Calu3 (cell line): ENCODE results near the gene PDLIM4. TPM values are rescaled to one million over a fixed set of nuclear protein-coding genes. Genes with fewer than 3 reads are reported as not detected.

Experiments used
- BruUV-seq: library from RNA; stranded (reverse); fragments of 400-500 nt; replicated peaks from 2 replicates; lab custom pipeline; 2021; lab: Mats Ljungman, UMichigan
- CTCF ChIA-PET: fragments of 300-600 bp; sonication (Branson Sonifier 250); formaldehyde crosslinking; loops from one replicate; lab custom pipeline; 2022; ENCODE audit warnings: antibody characterized with exemption; lab: Charles Lee
- DNase-seq: peaks from one replicate; pipeline ENCODE4 v3.0.0; 2022
- H3K27ac Mint-ChIP-seq: one replicate; pipeline ENCODE4 v1.8.0; 2022; ENCODE audit warnings: mixed read lengths; ENCODE audit not compliant: unreplicated experiment
- H3K27me3 Mint-ChIP-seq: one replicate; pipeline ENCODE4 v1.8.0; 2022; ENCODE audit warnings: mixed read lengths; ENCODE audit not compliant: unreplicated experiment
- H3K36me3 Mint-ChIP-seq: one replicate; pipeline ENCODE4 v1.8.0; 2022; ENCODE audit warnings: mild to moderate bottlenecking, moderate library complexity, mixed read lengths; ENCODE audit not compliant: insufficient read depth, unreplicated experiment
- H3K4me1 Mint-ChIP-seq: one replicate; pipeline ENCODE4 v1.8.0; 2022; ENCODE audit warnings: mild to moderate bottlenecking, low read depth, mixed read lengths; ENCODE audit not compliant: unreplicated experiment
- H3K4me3 Mint-ChIP-seq: one replicate; pipeline ENCODE4 v1.8.0; 2022; ENCODE audit warnings: mild to moderate bottlenecking, low read depth, moderate library complexity, mixed read lengths; ENCODE audit not compliant: unreplicated experiment
- H3K9me3 Mint-ChIP-seq: one replicate; pipeline ENCODE4 v1.8.0; 2022; ENCODE audit warnings: low read depth, mixed read lengths; ENCODE audit not compliant: unreplicated experiment
- CTCF ChIP-seq: fragments of 200-600 bp; IDR thresholded peaks from one replicate; pipeline ENCODE4 v1.8.0; 2022; ENCODE audit warnings: antibody characterized with exemption; ENCODE audit not compliant: unreplicated experiment
- intact Hi-C: fragments of 100-400 bp; cut with micrococcal nuclease; formaldehyde crosslinking; loops from one replicate; pipeline ENCODE4 v1.10.0; 2022; ENCODE audit not compliant: unreplicated experiment
- total RNA-seq: library from RNA; stranded (reverse); gene quantifications from 2 replicates; pipeline ENCODE4 v1.2.3, GENCODE V29; 2022

Gene PDLIM4
- total RNA-seq, 1 experiment from 2014 or later: 20.8 TPM

- CTCF ChIA-PET: interaction anchor here (1.0 to 3.8 kb wide), 8 partner anchors 9 to 130 kb away, joined by 4 to 26 read pairs (median 7); partner anchors contain the start of genes P4HA2, SLC22A4 and SLC22A5
- H3K4me3 Mint-ChIP-seq: no peak overlapping the region
- DNase-seq: no peak
- H3K9me3 Mint-ChIP-seq: peaks cover 3% of the 10 kb centered on the region
- H3K4me1 Mint-ChIP-seq: no peaks in the 10 kb centered on the region
- BruUV-seq: no TSS peak
- no peak overlapping the region for H3K27ac Mint-ChIP-seq
- no peaks in the 10 kb centered on the region for H3K36me3 Mint-ChIP-seq
- intact Hi-C loops: loop anchor here (1.0 to 5.0 kb wide), 2 partner anchors 44 to 133 kb away; no protein-coding TSS in a partner anchor
- TF ChIP-seq CTCF: no peak
- no peaks in the 10 kb centered on the region for H3K27me3 Mint-ChIP-seq
Measured at GRCh38 chr5:132238901-132239500, 18.5 kb upstream of the PDLIM4 start.

- CTCF ChIA-PET: interaction anchor here (3.8 kb wide), 1 partner anchor 20 kb away, joined by 21 read pairs; no protein-coding TSS in a partner anchor
- BruUV-seq: no TSS peak
- Mint-ChIP-seq H3K4me3 (no peak overlapping the region), H3K4me1 (no peaks in the 10 kb centered on the region), H3K9me3 (peaks cover 6% of the 10 kb centered on the region), H3K27ac (no peak overlapping the region), H3K36me3 (no peaks in the 10 kb centered on the region), H3K27me3 (no peaks in the 10 kb centered on the region)
- TF ChIP-seq CTCF: no peak
- no peak for DNase-seq
- intact Hi-C loops: loop anchor here (5.0 kb wide), 1 partner anchor 133 kb away; no protein-coding TSS in a partner anchor
Measured at GRCh38 chr5:132239776-132240175, 17.7 kb upstream of the PDLIM4 start.

GRCh38 chr5:132243366-132243977, 14.0 kb upstream of the PDLIM4 start:
- intact Hi-C loops: no loop called here
- TF ChIP-seq CTCF: no peak
- peaks cover 10% of the 10 kb centered on the region for H3K9me3 Mint-ChIP-seq
- BruUV-seq: no TSS peak
- H3K4me3 Mint-ChIP-seq: no peak overlapping the region
- H3K4me1 Mint-ChIP-seq: no peaks in the 10 kb centered on the region
- no peaks in the 10 kb centered on the region for H3K27me3 Mint-ChIP-seq
- no peak overlapping the region for H3K27ac Mint-ChIP-seq
- DNase-seq: no peak
- CTCF ChIA-PET: interaction anchor here (0.6 to 1.6 kb wide), 4 partner anchors 11 to 570 kb away, joined by 3 to 4 read pairs (median 4); no protein-coding TSS in a partner anchor
- no peaks in the 10 kb centered on the region for H3K36me3 Mint-ChIP-seq

- TF ChIP-seq CTCF: no peak
- H3K4me1 Mint-ChIP-seq: no peaks in the 10 kb centered on the region
- CTCF ChIA-PET: interaction anchor here (0.6 kb wide), 1 partner anchor 30 kb away, joined by 4 read pairs; no protein-coding TSS in a partner anchor
Measured at GRCh38 chr5:132245593-132245992, 11.9 kb upstream of the PDLIM4 start.

More at GRCh38 chr5:132245593-132245992, 11.9 kb upstream of the PDLIM4 start:
- intact Hi-C loops: no loop called here
- Mint-ChIP-seq H3K36me3 (no peaks in the 10 kb centered on the region), H3K4me3 (no peak overlapping the region), H3K9me3 (peaks cover 10% of the 10 kb centered on the region), H3K27me3 (no peaks in the 10 kb centered on the region), H3K27ac (no peak overlapping the region)
- no TSS peak for BruUV-seq
- DNase-seq: no peak
